IPS DF 19.7 (cell line): ENCODE results near the gene C16orf96.

ENCODE experiments used
- DNase-seq: peaks from one replicate; pipeline ENCODE4 v3.0.0-alpha.2; 2013; ENCODE audit warnings: low read depth, low spot score

C16orf96 gene

GRCh38 chr16:4616047-4616811 lies 60.1 kb downstream of the C16orf96 start:
- peak; percentile 99 for DNase-seq

GRCh38 chr16:4617880-4618279 lies 61.7 kb downstream of the C16orf96 start:
- no peak for DNase-seq

- no peak for DNase-seq
Measured at GRCh38 chr16:4618645-4619418, 62.7 kb downstream of the C16orf96 start.

- no peak for DNase-seq
Measured at GRCh38 chr16:4623593-4623992, 67.5 kb downstream of the C16orf96 start.

- DNase-seq = peak; percentile 91
Measured at GRCh38 chr16:4624015-4624826, 68.1 kb downstream of the C16orf96 start, which contains the start of gene MGRN1. Gene MGRN1, plus strand, starts transcription at chr16:4624826. Its CDS starts 135 bp downstream, at chr16:4624961.

- DNase-seq = no peak
Measured at GRCh38 chr16:4624827-4625559, 68.9 kb downstream of the C16orf96 start.

- no peak for DNase-seq
Measured at GRCh38 chr16:4625560-4626159, 69.5 kb downstream of the C16orf96 start.

GRCh38 chr16:4626396-4626795 lies 70.3 kb downstream of the C16orf96 start:
- no peak for DNase-seq

GRCh38 chr16:4628283-4628682 lies 72.1 kb downstream of the C16orf96 start:
- no peak for DNase-seq

GRCh38 chr16:4631444-4631843 lies 75.3 kb downstream of the C16orf96 start:
- DNase-seq = no peak

- no peak for DNase-seq
Measured at GRCh38 chr16:4633910-4634635, 77.9 kb downstream of the C16orf96 start.

GRCh38 chr16:4634768-4635167 lies 78.6 kb downstream of the C16orf96 start:
- DNase-seq = no peak

GRCh38 chr16:4636196-4636595 lies 80.1 kb downstream of the C16orf96 start:
- no peak for DNase-seq

- DNase-seq = no peak
Measured at GRCh38 chr16:4637501-4638166, 81.5 kb downstream of the C16orf96 start.

GRCh38 chr16:4639899-4640509 lies 83.9 kb downstream of the C16orf96 start:
- no peak for DNase-seq

GRCh38 chr16:4640572-4641305 lies 84.6 kb downstream of the C16orf96 start:
- DNase-seq = no peak

- DNase-seq = no peak
Measured at GRCh38 chr16:4641306-4641687, 85.2 kb downstream of the C16orf96 start.

- DNase-seq = no peak
Measured at GRCh38 chr16:4641895-4642294, 85.8 kb downstream of the C16orf96 start.
